GM12891 (cell line): ENCODE data around the gene GRIK4.

Experiments
- POLR2A ChIP-seq: IDR thresholded peaks from 2 replicates; pipeline ENCODE4 v1.6.1; 2011; ENCODE audit warnings: low read depth, low read length, control low read depth
- TAF1 ChIP-seq: IDR thresholded peaks from 2 replicates; pipeline ENCODE4 v1.6.1; 2011; ENCODE audit warnings: low read depth, low read length, control low read depth

- TF ChIP-seq POLR2A (no peak), TAF1 (no peak)
Observed at GRCh38 chr11:120605469-120605868, 93.9 kb downstream of the GRIK4 start.
